NCI-H146 treated with DMSO at 0.1 percent for 48 hours (cell line): Measurements from ENCODE around the gene IFNA21.
"Not testable (repeated sequence)": the region's sequence is repeated elsewhere in the genome, so short reads cannot be mapped to it uniquely, and the experiment has no call there.

Experiments
- DNase-seq: peaks from one replicate; lab custom pipeline; 2025; ENCODE audit not compliant: unreplicated experiment; lab: John Stamatoyannopoulos, UW

Gene IFNA21

DNA sequence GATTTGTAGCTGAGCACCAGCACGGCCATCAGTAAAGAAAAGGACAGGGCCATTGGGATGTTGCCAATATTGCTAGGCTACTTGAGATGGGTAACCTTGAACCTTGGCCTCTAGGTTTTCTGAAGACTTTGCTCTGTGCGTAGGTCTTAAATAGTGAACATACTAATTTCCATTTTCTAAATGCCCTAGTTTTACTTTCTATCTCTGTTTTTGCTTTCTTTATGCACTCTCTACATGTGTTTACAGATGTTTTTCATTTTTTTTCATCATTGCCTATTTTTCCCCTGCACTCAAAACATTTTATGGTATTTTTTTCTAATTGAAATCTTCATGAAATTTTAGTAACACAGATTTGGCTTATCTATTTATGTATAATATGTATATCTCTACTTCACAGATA, at the start of gene IFNA21:
TSS of gene IFNA21 (minus strand) at position 101 of the 400 bp plus-strand sequence. CDS start at position 53, 48 bp downstream.
- not testable (repeated sequence) for DNase-seq

DNA sequence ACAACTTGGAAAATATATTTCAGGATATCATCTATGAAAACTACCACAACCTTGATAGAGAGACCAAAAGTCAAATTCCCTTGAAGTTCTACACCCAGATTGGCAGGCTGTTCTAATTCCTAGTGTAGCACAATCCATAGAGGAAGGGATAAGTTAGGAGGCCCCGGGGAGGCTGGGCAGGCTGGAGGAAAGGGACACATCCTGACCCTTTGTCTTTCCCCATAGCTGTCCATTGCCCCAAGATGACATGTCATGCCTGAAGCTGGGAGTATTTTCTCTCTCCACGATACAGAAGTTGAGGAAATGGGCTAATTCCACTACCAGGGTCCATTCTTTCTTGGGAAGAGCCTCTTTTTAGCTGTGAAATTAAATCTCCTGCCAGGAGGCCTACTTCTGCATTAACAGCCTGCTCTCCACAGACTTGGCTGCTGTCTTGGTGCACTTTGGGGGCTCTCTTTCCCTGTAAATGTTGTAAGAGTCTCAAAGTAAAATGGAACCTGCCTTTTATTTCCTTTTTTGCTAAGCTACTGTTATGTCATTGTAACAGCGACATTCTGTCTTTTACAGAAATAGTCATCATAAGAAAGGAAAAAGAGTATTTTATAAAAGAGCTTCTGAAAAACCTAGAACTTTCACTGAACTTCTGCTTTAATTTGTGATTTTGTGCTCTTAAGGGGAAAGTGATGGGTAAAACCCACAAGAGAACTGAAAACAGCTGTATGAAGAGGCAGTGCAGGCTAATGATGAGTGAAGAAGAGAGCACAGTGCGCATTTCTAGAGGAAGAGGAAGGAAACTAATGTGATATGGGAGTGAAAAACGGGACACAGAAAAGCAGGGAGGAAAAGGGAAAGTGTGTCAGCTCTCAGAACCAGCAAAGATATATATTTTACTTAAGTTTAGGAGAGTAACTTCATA, 47.2 kb upstream of the IFNA21 start:
- DNase-seq = not testable (repeated sequence)

DNA sequence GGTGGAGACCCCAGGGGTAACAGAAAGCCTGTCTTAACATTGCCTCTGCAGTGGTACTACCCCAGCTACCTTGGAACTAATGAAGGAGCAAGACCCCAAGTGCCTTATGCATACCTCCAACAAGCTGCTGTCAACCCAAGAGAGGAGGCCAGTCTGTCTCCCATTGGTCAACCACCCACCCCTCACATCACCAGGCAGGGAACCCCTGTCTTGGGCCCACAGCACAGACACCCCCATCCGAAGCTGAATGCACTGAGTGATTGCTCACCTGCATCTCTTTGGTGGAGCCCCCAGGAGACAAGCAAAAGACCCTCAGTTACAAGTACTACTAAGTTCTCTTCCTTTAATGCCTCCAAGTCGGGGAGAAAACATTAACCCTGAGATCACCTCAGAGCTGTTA, 45.7 kb upstream of the IFNA21 start:
- DNase-seq = not testable (repeated sequence)

DNA sequence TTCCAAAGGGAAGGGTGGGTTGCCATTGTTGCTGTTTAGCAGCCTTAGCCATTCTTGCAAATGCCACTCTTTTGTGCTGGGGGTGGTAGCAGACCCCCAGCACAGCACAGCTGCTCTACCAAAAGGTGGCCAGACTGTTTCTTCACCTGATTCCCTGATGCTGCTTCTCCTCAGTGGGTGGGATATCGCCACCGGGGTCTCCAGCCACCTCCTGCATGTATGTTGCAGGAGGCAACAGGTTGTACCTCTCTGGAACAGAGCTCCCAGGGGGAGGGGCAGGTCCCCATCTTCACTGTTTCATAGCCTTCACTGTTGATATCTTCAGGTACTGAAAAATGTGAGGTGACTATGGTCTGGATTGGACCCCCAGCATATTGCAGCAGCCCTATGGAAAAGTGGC, 44.3 kb upstream of the IFNA21 start:
- DNase-seq = not testable (repeated sequence)

DNA sequence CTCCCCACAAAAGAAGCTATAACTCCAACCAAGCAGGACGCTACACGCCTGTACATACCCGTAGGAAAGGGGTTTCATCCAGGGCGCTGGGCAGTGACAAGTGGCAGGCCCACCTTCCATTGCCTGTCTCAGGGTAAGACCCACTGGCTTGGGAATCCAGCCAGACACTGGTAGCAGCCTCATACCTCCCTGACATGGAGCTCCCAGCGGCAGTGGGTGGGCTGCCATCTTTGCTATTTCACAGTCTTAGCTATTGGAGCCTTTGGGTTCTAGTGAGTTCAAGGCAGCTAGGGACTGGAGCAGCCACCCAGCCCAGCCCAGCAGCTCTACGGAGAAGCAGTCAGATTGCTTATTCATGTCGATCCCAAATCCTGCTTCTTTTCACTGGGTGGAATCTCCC, 43.9 kb upstream of the IFNA21 start:
- no peak for DNase-seq

DNA sequence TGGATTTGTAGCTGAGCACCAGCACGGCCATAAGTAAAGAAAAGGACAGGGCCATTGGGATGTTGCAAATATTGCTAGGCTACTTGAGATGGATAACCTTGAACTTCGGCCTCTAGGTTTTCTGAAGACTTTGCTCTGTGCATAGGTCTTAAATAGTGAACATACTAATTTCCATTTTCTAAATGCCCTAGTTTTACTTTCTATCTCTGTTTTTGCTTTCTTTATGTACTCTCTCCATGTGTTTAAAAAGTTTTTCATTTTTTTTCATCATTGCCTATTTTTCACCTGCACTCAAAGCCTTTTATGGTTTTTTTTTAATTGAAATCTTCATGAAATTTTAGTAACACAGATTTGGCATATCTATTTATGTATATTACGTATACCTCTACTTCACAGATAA, 40.6 kb upstream of the IFNA21 start, which contains the start of gene IFNA10:
TSS of gene IFNA10 (minus strand) at position 101 of the 400 bp plus-strand sequence. CDS start at position 55, 46 bp downstream.
- not testable (repeated sequence) for DNase-seq

DNA sequence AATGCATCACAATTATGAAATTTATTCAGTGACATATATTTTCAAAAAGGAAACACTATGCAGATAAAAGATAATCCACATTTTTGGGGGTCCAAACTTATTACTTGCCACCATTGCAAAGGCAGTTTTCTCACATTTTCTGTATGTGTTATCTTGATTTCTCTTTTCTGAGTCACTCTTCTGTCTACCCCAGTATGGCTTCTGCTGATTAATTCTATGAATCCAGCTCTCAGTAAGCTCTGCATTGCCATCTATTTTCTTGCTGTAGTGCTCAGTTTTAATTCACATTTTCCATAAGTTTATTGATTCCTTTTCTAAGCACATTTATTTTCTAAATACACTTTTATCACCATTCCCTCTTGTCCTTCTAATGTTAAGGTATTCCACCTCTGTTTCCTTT, 38.7 kb upstream of the IFNA21 start:
- no peak for DNase-seq

DNA sequence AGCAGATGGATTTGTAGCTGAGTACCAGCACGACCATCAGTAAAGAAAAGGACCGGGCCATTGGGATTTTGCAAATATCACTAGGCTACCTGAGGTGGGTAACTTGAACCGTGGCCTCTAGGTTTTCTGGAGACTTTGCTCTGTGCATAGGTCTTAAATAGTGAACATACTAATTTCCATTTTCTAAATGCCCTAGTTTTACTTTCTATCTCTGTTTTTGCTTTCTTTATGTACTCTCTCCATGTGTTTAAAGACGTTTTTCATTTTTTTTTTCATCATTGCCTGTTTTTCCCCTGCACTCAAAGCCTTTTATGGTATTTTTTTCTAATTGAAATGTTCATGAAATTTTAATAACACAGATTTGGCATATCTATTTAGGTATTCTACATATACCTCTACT, 35.6 kb upstream of the IFNA21 start, which contains the start of gene IFNA7:
TSS of gene IFNA7 (minus strand) at position 101 of the 400 bp plus-strand sequence. CDS start at position 61, 40 bp downstream.
- DNase-seq = not testable (repeated sequence)

DNA sequence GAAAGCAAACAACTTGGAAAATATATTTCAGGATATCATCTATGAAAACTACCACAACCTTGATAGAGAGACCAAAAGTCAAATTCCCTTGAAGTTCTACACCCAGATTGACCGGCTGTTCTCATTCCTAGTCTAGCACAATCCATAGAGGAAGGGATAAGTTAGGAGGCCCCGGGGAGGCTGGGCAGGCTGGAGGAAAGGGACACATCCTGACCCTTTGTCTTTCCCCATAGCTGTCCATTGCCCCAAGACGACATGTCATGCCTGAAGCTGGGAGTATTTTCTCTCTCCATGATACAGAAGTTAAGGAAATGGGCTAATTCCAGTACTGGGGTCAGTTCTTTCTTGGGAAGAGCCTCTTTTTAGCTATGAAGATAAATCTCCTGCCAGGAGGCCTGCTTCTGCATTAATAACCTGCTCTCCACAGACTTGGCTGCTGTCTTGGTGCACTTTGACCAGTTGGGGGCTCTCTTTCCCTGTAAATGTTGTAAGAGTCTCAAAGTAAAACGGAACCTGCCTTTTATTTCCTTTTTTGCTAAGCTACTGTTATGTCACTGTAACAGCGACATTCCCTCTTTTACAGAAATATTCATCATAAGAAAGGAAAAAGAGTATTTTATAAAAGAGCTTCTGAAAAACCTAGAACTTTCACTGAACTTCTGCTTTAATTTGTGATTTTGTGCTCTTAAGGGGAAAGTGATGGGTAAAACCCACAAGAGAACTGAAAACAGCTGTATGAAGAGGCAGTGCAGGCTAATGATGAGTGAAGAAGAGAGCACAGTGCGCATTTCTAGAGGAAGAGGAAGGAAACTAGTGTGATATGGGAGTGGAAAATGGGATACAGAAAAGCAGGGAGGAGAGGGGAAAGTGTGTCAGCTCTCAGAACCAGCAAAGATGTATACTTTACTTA, 28.7 kb upstream of the IFNA21 start:
- DNase-seq = not testable (repeated sequence)

DNA sequence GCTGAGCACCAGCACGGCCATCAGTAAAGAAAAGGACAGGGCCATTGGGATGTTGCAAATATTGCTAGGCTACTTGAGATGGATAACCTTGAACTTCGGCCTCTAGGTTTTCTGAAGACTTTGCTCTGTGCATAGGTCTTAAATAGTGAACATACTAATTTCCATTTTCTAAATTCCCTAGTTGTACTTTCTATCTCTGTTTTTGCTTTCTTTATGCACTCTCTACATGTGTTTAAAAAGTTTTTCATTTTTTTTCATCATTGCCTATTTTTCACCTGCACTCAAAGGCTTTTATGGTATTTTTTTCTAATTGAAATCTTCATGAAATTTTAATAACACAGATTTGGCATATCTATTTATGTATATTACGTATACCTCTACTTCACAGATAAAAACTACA, 21.0 kb upstream of the IFNA21 start, which contains the start of gene IFNA4:
TSS of gene IFNA4 (minus strand) at position 101 of the 400 bp plus-strand sequence. CDS start at position 45, 56 bp downstream.
- not testable (repeated sequence) for DNase-seq

DNA sequence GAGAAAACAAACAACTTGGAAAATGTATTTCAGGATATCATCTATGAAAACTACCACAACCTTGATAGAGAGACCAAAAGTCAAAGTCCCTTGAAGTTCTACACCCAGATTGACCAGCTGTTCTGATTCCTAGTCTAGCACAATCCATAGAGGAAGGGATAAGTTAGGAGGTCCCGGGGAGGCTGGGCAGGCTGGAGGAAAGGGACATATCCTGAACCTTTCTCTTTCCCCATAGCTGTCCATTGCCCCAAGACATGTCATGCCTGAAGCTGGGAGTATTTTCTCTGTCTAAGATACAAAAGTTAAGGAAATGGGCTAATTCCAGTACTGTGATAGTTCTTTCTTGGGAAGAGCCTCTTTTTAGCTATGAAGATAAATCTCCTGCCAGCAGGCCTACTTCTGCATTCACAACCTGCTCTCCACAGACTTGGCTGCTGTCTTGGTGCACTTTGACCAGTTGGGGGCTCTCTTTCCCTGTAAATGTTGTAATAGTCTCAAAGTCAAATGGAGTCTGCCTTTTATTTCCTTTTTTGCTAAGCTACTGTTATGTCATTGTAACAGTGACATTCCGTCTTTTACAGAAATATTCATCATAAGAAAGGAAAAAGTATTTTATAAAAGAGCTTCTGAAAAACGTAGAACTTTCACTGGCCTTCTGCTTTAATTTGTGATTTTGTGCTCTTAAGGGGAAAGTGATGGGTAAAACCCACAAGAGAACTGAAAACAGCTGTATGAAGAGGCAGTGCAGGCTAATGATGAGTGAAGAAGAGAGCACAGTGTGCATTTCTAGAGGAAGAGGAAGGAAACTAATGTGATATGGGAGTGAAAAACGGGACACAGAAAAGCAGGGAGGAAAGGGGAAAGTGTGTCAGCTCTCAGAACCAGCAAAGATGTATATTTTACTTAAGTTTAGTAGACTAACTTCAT, 16.6 kb upstream of the IFNA21 start:
- DNase-seq = not testable (repeated sequence)

DNA sequence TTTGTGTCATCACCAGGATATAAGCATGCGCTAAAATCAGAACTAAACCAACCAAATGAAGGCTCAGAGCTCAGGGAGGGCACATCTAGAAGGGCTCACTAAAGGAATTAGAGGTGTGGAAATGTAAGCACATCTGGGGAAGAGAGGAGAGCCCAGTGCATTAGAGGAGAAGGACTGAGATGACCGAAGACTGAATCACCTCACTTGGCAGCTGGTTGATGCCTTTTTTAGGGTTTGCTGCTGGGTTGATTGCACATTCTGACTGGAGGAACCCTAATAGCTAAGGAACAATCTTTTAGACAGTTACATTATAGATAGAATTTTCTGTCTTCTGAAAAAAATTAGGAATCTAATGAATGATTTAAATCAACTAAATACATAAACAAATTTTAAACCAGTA, 8.2 kb upstream of the IFNA21 start:
- no peak for DNase-seq

DNA sequence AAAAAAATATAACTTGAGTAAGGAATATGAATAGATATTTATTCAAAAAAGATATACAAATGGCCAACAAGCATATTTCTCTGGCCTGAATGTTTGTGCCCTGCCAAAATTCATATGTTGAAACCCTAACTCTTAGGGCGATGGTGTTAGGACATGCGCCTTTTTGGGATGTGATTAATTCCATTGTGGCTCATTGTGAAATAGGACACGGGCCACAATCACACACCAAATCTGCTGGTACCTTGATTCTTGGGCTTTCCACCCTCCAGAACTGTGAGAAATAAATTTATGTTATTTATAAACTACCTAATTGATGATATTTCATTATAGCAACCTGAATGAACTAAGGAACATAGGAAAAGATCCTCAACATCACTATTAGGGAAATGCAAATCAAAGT, 5.7 kb upstream of the IFNA21 start:
- no peak for DNase-seq

DNA sequence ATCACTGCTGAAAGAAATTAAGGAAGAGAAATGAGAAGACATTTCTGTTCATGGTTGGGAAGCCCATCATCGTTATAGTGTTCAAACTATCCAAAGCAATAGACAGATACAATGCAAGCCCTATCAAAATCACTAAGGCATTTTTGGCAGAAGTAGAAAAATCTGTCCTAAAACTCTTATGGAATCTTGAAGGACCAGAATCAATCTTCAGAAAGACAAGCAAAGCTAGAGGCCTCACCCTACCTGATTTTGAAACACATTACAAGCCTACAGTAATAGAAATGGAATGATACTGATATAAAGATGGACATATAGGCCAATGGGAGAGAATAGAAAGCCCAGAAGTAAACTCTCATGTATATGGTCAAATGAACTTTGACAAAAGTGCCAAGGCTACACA, 4.9 kb upstream of the IFNA21 start:
- no peak for DNase-seq

DNA sequence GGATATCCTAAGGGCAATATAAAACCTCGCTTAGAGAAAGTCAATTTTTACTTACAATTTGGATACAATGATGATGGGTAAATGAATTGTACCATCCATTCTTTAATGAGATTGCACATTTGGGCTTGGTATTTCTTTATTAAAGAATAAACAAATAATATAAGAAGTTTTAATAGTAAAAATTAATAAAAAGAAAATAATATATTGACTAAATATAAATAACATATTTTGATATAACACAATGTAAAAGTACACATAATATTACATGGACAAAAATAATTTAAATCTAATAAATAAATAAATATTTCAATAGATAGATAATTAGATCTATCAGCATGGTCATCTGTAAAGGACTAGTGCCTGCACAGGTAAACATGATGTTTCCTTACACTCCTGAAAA, 944 bp downstream of the IFNA21 start:
- DNase-seq = no peak

DNA sequence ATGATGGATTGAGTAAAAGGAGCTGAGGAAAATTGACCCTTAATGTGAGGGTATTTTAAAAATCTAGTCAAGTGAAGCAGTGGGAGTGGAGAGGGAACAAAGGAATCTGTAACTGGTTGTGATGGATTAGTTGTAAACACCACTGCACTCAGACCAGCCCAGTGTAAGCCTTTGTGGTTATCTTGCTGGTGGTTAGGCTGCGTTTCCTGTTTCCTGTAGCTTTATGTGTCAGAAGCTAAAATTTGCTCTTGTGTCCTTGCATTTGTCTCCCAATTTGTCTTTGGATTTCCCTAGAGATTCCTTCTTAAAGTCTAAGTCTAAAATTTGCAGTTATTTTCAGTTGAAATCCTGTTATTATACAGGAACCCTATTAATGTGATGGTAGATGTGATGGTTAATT, 6.3 kb downstream of the IFNA21 start:
- DNase-seq = no peak

DNA sequence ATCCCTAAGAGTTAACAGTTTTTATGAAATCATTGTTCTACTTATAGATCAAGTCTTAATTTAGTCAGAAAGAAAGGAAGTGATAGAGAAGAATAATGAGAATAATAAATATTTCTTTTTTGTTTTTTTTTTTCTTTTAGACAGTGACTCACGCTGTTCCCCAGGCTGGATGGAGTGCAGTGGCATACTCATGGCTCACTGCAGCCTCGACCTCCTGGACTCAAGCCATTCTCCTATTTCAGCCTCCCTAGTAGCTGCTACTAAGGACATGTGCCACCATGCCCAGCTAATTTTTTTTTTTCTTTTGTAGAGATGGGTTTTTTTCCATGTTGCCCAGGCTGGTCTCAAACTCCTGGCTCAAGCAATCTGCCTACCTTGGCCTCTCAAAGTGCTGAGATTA, 11.0 kb downstream of the IFNA21 start:
- DNase-seq = no peak

DNA sequence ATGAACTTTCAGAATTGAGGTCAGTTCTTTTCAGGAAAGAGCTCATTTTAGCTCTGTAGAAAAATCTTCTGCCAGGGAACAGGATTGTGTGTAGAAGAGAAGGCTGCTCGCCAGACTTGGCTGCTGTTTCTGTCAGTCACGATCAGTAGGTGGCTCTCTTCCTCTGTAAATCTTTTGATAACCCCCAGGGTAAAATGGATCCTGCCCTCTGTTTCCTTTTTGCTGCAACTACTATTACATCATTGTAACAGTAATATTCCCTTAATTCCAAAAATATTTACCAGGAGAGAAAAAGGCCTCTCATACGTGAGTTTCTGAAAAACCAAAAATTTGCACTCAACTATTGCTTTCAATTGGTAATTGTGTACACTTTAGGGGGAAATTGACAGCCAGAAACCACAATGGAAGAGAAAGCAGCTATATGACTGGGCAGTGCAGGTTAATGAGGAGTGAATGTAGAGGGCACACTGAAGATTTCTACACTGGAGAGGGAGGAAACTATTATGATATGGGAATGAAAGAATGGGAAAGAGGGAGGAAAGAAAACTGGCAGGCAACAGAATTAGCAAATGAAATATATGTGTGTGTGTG, 12.3 kb downstream of the IFNA21 start:
- DNase-seq = no peak

DNA sequence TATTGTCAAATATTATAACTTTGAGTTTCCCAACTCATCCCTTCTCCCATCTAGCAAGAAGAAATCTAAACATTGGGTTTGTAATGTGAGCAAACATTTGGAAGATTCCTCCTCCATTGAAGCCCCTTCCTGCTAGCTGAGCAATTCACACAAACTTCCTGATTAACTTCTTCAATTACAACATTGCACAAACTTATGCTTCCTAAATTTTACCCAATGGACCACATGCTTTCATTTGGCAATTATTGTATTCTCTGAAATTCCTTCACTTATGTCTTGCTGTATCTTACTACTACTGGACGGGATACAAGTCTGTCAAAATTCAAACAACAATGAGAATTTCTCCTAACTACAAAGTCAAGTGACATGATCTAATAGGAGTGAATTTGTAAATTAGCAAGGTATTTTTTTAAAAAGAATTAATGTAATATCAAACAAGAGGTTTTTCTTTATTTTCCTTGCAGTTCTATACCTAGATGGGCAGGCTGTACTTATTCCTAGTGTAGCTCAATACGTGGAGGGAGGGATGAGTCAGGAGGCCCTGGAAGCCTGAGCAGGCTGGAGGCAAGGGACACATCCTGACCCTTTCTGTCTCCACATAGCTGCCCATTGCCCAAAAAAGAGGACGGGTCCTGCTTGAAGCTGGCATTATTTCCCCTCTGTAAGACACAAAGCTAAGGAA, 13.0 kb downstream of the IFNA21 start:
- DNase-seq = no peak
